ENCODE results near the gene XAB2.
"Not testable (repeated sequence)": the region's sequence is repeated elsewhere in the genome, so short reads cannot be mapped to it uniquely, and the experiment has no call there.

XAB2 gene

DNA sequence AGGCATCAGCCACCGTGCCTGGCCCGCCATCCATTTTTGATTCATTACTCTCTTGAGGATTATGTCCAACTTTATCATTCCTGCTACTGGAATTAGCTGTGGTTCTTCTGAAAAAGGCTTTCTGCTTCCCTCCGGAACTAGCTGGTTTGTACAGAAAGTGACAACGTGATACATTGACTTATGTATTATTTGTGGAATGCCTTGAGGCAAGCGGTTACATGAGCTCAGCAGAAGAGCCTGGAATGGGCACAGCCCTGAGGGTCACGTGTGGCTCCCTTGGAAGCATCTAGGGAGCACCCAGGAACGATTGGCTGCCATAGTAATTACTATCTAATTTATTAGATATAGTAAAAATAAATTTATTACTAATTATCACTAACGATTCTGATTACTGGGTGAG is 25.1 kb upstream of the XAB2 start:
- no peak for DNase-seq (ENCODE audit: low read depth, low spot score)
- no peak overlapping the region for H3K4me3 ChIP-seq (ENCODE audit: low read length)

DNA sequence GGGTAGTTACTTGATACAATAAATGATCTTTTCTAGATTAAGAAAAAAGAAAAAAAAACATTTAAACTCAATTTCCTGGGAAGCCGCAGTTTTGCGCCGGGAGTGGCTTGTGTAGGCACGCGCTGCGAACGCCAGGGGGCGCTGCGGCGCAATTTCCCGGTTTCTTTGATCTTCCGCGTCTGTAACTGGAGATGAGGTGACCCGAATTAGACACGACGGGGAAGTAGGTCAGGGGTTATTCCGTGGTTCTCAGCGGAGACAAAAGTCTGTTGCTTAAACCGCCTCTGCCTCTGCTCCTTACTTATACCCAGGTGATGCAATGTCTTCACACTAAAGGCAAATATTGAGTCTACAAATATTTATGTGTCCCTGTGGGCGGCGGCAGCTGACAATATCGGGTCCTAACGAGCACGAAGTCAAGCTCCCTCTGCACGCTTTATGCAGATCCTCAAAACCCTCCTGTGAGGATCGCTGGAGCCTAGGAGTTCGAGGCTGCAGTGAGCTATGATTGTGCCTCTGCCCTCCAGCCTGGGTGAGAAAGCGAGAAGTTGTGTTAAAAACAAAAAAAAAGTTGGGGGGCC is 22.8 kb upstream of the XAB2 start:
- H3K4me3 ChIP-seq (ENCODE audit: low read length) = peak overlapping the region; percentile 50
- DNase-seq (ENCODE audit: low read depth, low spot score) = peak; percentile 82

DNA sequence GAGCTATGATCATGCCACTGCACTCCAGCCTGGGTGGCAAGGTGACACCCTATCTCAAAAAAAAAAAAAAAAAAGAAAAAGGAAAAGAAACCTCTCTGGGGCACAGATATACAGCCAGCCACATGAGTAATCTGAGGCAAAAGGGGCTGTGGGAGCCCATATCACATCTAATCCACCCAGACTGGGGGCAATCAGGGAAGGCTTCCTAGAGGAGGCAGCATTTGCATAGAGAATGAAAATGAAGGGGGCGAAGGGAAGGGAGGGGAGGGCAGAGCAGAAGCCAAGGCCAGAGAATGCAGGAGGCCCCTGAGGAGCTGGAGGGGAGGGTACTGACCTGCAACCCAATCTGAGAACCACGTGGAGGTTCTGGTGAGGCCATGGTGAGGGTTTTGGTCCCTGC is 20.8 kb upstream of the XAB2 start:
- DNase-seq (ENCODE audit: low read depth, low spot score) = no peak
- no peak overlapping the region for H3K4me3 ChIP-seq (ENCODE audit: low read length)

DNA sequence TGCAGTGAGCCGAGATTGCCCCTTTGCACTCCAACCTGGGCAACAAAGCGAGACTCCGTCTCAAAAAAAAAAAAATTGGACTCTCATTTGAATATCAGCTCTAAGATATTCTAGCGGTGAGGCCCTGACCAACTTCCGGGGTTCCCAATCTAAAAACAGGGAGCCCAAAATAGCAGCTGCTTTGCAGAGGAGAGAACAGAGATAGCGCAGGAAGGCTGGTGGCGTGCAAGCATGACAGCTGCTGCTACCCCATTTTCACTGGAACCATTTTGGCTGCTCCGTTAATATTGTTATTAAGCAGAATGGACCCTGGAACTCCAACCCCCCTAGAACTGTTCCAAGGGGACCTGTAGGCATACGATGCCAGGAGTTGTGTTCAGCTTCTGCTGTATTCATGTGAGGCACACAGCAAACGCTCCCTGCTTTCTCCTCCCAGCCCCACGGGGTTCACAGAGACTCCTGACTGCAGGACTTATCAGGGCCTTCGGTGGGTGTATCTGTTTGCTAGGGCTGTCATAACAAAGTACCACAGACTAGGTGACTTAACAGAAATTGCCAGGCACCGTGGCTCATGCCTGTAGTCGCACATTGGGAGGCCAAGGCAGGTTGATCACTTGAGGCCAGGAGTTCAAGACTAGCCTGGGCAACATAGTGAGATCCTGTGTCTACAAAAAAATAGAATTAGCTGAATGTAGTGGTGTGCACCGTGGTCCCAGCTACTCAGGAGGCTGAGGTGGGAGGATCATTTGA is 19.1 kb upstream of the XAB2 start:
- DNase-seq (ENCODE audit: low read depth, low spot score) = no peak
- H3K4me3 ChIP-seq (ENCODE audit: low read length) = no peak overlapping the region

DNA sequence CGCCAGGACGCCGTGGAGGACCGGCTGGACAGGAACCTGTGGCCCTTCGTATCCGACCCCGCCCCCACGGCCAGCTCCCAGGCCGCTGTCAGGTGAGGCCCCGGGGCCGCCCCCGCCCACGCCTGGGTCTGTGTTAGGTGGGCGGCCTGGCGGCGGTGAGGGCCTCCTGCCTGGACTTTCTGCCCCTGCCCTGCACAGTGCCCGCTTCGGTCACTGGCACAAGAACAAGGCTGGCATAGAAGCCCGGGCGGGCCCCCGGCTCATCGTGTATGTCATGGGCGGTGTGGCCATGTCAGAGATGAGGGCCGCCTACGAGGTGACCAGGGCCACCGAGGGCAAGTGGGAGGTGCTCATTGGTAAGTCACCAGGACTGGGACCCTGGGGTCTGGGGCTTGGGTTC is 17.8 kb upstream of the XAB2 start:
- no peak for DNase-seq (ENCODE audit: low read depth, low spot score)
- no peak overlapping the region for H3K4me3 ChIP-seq (ENCODE audit: low read length)

DNA sequence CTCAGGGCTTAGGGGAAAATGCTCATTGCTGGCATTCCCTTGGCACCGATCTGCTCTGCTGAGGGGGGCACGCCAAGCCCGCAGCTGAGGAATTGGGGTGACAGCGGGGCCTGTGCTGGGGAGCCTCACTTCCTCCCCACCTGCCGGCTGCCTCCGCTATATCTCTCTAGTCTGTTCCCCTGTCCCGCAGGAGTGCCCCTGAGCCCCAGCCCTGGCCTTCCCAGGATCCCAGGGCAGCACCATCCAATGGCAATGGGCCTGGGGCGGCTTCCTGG is 17.0 kb upstream of the XAB2 start:
- DNase-seq (ENCODE audit: low read depth, low spot score) = no peak
- H3K4me3 ChIP-seq (ENCODE audit: low read length) = no peak overlapping the region

DNA sequence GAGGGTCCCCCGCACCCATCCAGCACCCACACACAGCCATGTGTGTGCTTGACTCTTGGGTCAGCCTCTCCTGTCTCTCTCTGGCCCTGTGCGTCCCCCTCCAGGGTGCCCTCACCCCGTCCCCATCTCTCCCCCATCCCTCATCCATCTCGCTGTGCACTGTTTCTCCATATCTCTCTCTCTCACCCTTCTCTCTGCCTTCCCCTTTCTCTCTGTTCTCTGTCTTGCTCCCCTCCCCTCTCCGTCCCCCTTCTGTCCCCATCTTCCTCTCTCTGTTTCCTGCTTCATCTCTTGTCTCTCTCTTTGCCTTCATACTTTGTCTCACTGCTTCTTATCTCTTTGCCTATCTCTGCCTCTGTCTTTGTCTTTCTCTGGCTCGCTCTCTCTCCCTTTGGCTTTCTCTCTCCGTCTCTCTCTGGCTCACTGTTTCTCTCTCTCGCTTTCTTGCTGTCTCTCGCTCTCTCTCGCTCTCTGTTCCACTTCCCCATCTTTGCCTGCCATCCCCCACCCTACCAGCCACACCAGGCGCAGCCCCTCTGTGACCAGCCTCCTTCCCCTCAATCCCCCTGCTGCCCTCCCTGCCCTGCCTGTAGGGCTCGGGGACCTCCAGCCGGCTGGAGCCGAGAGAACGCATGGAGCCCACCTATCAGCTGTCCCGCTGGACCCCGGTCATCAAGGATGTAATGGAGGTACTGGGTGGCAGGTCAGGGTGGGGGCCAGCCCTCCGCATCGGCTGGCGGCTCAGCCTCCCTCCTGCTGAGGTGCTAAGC is 16.5 kb upstream of the XAB2 start:
- DNase-seq (ENCODE audit: low read depth, low spot score) = no peak
- no peak overlapping the region for H3K4me3 ChIP-seq (ENCODE audit: low read length)

DNA sequence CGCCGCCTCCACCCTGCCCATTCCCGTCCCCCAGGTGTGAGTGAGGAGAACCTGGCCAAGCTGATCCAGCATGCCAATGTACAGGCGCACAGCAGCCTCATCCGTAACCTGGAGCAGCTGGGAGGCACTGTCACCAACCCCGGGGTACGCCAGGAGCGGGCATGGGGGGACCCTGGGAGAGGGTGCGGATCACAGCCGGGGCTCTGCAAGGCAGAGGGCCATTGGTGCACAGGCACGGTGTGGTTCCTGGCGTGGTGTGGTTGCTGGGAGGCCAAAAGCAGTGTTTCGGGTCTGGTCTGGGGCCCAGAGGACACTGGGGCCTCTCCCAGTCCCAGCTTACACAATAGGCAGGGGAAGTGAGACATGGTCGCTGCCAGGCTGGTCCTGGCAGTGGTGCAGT is 15.8 kb upstream of the XAB2 start:
- H3K4me3 ChIP-seq (ENCODE audit: low read length) = no peak overlapping the region
- DNase-seq (ENCODE audit: low read depth, low spot score) = no peak

DNA sequence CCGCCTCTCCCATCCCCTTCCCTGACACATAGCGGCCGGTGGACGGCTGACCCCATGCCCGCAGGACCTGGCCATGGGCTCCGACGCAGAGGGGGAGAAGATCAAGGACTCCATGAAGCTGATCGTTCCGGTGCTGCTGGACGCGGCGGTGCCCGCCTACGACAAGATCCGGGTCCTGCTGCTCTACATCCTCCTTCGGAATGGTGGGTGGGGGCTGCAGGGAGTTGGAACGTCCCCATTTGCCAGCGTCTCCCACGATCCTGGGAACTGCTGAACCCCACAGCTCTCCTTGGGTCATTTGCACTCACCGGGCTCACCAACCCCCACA is 15.2 kb upstream of the XAB2 start:
- no peak for DNase-seq (ENCODE audit: low read depth, low spot score)
- H3K4me3 ChIP-seq (ENCODE audit: low read length) = no peak overlapping the region

DNA sequence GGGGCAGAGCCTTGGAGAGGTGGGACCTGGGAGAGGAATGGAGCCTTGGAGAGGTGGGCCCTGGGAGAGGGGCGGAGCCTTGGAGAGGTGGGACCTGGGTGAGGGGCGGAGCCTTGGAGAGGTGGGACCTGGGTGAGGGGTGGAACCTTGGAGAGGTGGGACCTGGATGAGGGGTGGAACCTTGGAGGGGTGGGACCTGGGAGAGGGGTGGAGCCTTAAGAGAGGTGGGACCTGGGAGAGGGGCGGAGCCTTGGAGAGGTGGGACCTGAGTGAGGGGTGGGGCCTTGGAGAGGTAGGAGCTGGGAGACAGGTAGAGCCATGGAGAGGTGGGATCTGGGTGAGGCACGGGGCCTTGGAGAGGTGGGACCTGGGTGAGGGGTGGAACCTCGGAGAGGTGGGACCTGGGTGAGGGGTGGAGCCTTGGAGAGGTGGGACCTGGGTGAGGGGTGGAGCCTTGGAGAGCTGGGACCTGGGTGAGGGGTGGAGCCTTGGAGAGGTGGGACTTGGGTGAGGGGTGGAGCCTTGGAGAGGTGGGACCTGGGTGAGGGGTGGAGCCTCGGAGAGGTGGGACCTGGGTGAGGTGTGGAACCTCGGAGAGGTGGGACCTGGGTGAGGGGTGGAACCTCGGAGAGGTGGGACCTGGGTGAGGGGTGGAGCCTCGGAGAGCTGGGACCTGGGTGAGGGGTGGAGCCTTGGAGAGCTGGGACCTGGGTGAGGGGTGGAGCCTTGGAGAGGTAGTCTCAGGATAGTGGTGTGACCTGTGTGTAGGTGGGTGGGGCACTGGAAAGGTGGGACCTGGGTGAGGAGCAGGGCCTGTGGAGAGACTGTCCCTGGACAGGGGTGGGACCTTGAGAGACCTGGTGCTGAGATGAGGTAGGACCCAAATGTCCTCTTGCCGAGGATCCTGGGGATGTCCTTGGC is 14.5 kb upstream of the XAB2 start:
- DNase-seq (ENCODE audit: low read depth, low spot score) = peak; percentile 30
- H3K4me3 ChIP-seq (ENCODE audit: low read length) = not testable (repeated sequence)

DNA sequence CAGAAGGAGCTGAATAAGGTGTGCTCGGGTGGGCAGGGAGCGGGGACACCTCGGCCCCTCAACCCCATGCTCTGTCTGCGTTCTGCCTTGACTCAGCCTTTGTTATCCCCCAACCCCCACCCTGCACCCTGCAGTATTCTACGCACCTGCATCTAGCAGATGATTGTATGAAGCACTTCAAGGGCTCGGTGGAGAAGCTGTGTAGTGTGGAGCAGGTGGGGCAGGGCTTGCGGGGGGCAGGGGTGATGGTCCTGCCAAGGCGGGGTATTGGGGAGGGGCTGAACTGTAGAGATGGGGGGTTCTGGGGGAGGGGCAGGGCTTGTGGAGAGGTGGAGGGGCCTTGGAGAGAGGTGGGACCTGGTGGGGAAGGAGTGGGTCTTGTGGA is 13.7 kb upstream of the XAB2 start:
- no peak overlapping the region for H3K4me3 ChIP-seq (ENCODE audit: low read length)
- no peak for DNase-seq (ENCODE audit: low read depth, low spot score)

DNA sequence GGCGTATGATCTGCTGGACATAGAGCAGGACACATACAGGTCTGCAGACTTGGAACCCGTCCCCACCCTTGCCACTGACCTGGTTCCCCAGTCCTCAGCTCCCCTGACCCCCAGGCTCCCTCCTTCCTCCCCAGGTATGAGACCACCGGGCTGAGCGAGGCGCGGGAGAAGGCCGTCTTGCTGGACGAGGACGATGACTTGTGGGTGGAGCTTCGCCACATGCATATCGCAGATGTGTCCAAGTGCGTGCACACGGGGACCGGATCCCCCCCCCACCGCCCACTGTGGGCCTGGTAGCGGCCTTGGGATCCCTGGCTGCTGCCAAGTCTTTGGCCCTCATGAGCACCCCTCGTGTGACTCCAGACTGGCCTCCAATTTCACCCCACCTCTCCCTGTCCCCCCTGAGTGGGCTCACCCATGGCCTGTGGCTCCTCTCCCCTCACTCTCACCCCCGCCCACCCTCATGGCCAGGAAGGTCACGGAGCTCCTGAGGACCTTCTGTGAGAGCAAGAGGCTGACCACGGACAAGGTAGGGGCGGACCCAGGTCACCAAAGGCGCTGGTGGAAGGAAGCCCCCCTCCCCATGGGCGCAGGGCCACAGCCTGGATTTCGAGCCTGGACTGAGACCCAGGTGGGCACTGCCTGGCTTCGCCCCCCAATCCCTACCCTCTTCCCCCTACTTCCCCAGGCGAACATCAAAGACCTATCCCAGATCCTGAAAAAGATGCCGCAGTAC is 13.1 kb upstream of the XAB2 start:
- no peak overlapping the region for H3K4me3 ChIP-seq (ENCODE audit: low read length)
- no peak for DNase-seq (ENCODE audit: low read depth, low spot score)

DNA sequence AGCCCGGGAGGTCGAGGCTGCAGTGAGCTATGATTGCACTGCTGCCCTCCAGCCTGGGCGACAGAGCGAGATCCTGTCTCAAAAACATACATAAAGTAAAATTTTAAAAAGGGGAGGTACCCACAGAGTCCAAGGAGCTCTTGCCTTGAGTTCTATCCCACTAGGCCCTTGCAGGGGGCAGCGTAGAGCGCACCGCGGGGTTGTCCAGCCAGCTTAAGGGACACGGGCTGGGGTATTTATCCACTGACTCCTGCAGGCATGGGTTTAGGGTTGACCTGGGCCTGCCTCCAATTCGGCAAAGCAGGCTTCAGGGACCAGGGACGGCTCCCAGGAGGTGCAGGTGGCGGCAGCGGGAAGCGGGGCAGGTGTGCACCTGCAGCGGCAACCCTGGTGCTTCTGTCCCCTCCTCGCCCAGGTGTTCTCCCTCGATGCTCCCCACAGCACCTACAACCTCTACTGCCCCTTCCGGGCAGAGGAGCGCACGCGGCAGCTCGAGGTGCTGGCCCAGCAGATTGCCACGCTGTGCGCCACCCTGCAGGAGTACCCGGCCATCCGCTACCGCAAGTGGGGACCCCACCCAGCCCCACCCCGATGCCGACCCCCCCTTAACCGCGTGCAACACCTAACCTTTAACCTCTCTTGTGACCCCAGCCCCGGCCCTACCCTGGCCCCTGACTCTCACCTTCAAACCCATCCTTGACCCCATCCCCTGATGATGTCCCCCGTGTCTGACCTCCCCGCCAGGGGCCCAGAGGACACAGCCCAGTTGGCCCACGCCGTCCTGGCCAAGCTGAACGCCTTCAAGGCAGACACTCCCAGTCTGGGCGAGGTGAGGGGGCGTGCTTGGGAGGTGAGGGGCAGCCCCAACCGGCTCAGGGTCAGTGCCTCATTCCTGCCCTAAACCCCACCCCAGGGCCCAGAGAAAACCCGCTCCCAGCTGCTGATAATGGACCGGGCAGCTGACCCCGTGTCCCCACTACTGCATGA is 12.2 kb upstream of the XAB2 start:
- no peak overlapping the region for H3K4me3 ChIP-seq (ENCODE audit: low read length)

DNA sequence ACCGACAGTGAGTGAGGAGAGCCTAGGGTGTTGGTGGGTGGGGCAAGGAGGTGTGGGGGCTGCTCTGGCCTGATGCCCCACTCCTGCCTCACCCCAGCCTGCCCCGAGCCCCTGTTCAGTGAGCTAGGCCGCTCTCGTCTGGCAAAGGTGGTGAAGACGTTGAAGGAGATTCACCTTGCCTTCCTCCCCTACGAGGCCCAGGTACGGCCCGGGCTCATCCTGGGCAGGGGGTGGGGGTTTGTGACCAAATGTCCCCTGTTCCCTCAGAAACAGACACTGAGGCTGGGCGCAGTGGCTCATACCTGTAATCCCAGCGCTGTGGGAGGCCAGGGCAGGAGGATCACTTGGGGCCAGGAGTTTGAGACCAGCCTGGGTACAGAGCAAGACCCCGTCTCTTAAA is 11.5 kb upstream of the XAB2 start:
- no peak for DNase-seq (ENCODE audit: low read depth, low spot score)
- no peak overlapping the region for H3K4me3 ChIP-seq (ENCODE audit: low read length)

More for the DNA sequence above, 12.2 kb upstream of the XAB2 start:
- no peak for DNase-seq (ENCODE audit: low read depth, low spot score)

DNA sequence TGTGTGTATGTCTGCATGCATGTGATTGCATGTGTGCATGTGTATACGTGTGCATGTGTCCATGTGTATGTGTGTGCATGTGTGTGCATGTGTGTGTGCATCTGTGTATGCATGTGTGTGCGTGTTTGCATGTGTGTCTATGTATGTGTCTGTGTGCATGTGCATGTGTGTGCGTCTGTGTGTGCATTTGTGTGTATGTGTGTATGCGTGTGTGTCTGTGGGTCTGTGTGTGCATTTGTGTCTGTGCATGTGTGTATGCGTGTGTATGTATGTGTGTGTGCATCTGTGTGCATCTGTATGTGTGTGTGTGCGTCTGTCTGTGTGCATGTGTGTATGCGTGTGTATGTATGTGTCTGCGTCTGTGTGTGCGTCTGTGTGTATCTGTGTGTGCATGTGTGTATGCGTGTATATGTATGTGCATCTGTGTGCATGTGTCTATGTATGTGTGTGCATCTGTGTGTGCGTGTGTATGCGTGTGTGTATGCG is 10.6 kb upstream of the XAB2 start:
- no peak overlapping the region for H3K4me3 ChIP-seq (ENCODE audit: low read length)
- DNase-seq (ENCODE audit: low read depth, low spot score) = no peak

DNA sequence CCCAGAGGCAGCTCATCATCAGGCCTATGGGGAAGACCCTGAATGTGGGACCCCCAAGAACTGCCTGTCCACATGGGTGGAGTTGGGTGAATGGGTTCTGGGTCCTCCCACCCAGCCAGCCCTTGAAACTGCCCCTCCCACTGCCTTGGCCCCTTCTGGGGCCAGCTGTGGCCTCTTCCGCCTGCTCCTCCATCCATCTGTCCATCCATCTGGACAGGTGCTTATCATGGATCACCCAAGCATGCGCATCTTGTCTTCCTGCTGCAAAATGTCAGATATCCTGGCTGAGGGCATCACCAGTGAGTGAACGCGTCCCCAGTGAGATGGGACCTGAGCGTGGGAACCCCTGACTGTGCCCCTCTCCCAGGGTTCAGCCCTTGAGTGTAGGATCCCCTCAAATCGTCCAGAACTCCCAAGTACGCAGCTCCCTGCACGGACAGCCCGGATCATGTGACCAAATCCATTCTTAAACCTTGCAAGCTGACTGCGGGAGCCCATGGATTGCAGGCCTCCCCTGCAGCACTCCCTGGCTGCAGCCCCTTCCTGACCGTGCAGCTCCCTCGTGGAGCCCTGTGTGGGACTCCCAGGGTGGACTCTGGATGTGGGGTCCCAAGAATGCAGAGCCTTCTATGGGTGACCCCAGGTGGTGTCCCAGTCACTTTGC is 9.6 kb upstream of the XAB2 start:
- no peak for DNase-seq (ENCODE audit: low read depth, low spot score)
- no peak overlapping the region for H3K4me3 ChIP-seq (ENCODE audit: low read length)
